ENCODE results near the gene ZNF580. TPM values are rescaled to one million over a fixed set of nuclear protein-coding genes. Genes with fewer than 3 reads are reported as not detected.
A peak's percentile ranks its signal among the peaks of the same experiment; 100 is the strongest.

Gene ZNF580
- total and polyA plus RNA-seq, 9 of the 15 experiments (the other 6 are each of a cell fraction or from before 2014, with no cell fraction given) = 2.3 to 47.4 (median 6.0) TPM

DNA sequence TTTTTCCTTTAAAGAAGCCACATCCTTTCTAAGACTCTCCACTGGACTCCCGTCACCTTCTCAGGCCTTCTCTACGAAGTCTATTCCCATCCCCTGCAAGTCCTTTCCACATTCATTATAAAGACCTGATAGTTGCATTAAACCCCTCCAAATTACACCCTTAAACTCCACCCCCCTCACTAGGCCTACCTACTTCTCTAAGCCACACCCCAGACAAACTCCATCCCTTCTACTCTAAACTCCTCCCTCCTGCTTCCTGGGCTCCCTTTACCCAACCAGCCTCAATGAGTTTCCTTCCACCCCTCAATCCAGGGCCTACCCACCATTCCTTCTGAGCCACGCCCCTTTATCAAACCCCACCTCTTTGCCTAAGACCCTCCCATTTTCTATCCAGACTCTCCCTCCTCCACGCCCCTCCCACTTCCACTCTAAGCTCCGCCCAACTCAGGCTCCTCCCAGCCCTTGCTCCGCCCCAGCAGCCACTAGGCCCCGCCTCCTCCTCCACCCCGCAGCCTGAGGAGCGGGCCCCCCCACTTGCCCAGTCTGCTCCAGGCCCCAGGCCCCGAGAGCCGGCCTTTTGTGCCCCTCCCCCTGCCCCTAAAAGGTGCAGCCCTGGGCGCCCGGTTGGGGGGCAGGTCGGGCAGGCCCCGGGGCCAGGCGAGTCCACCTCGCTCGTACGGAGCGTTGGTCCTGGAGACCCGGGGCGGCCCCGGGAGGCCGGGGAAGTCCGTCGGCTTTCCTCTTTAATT, 41.9 kb upstream of the ZNF580 start (continued):
- TF ChIP-seq, protein P1, sequence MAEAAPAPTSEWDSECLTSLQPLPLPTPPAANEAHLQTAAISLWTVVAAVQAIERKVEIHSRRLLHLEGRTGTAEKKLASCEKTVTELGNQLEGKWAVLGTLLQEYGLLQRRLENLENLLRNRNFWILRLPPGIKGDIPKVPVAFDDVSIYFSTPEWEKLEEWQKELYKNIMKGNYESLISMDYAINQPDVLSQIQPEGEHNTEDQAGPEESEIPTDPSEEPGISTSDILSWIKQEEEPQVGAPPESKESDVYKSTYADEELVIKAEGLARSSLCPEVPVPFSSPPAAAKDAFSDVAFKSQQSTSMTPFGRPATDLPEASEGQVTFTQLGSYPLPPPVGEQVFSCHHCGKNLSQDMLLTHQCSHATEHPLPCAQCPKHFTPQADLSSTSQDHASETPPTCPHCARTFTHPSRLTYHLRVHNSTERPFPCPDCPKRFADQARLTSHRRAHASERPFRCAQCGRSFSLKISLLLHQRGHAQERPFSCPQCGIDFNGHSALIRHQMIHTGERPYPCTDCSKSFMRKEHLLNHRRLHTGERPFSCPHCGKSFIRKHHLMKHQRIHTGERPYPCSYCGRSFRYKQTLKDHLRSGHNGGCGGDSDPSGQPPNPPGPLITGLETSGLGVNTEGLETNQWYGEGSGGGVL (CRISPR knock-in tag; IDR thresholded peaks at IDR 0.05) = no peak
- TF ChIP-seq RFX7 (CRISPR knock-in tag; IDR thresholded peaks at IDR 0.05) (no peak), CUX1 (CRISPR knock-in tag; IDR thresholded peaks at IDR 0.05) (no peak), ZNF12 (CRISPR knock-in tag; IDR thresholded peaks at IDR 0.05) (no peak), ATF7 (IDR thresholded peaks at IDR 0.05) (peak; percentile 71; the same call in 1 of the 2 replicates), SRF (CRISPR knock-in tag; IDR thresholded peaks at IDR 0.05) (peak in 1 of 2 experiments; percentile 70; a peak in 2 of 4 replicates), TAL1 (IDR thresholded peaks at IDR 0.05) (no peak), KDM2B (CRISPR knock-in tag; IDR thresholded peaks at IDR 0.05) (no peak)
- TF ChIP-seq, protein P2, sequence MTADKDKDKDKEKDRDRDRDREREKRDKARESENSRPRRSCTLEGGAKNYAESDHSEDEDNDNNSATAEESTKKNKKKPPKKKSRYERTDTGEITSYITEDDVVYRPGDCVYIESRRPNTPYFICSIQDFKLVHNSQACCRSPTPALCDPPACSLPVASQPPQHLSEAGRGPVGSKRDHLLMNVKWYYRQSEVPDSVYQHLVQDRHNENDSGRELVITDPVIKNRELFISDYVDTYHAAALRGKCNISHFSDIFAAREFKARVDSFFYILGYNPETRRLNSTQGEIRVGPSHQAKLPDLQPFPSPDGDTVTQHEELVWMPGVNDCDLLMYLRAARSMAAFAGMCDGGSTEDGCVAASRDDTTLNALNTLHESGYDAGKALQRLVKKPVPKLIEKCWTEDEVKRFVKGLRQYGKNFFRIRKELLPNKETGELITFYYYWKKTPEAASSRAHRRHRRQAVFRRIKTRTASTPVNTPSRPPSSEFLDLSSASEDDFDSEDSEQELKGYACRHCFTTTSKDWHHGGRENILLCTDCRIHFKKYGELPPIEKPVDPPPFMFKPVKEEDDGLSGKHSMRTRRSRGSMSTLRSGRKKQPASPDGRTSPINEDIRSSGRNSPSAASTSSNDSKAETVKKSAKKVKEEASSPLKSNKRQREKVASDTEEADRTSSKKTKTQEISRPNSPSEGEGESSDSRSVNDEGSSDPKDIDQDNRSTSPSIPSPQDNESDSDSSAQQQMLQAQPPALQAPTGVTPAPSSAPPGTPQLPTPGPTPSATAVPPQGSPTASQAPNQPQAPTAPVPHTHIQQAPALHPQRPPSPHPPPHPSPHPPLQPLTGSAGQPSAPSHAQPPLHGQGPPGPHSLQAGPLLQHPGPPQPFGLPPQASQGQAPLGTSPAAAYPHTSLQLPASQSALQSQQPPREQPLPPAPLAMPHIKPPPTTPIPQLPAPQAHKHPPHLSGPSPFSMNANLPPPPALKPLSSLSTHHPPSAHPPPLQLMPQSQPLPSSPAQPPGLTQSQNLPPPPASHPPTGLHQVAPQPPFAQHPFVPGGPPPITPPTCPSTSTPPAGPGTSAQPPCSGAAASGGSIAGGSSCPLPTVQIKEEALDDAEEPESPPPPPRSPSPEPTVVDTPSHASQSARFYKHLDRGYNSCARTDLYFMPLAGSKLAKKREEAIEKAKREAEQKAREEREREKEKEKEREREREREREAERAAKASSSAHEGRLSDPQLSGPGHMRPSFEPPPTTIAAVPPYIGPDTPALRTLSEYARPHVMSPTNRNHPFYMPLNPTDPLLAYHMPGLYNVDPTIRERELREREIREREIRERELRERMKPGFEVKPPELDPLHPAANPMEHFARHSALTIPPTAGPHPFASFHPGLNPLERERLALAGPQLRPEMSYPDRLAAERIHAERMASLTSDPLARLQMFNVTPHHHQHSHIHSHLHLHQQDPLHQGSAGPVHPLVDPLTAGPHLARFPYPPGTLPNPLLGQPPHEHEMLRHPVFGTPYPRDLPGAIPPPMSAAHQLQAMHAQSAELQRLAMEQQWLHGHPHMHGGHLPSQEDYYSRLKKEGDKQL (CRISPR knock-in tag; IDR thresholded peaks at IDR 0.05; ENCODE audit: borderline replicate concordance) = no peak
- TF ChIP-seq, protein P3, sequence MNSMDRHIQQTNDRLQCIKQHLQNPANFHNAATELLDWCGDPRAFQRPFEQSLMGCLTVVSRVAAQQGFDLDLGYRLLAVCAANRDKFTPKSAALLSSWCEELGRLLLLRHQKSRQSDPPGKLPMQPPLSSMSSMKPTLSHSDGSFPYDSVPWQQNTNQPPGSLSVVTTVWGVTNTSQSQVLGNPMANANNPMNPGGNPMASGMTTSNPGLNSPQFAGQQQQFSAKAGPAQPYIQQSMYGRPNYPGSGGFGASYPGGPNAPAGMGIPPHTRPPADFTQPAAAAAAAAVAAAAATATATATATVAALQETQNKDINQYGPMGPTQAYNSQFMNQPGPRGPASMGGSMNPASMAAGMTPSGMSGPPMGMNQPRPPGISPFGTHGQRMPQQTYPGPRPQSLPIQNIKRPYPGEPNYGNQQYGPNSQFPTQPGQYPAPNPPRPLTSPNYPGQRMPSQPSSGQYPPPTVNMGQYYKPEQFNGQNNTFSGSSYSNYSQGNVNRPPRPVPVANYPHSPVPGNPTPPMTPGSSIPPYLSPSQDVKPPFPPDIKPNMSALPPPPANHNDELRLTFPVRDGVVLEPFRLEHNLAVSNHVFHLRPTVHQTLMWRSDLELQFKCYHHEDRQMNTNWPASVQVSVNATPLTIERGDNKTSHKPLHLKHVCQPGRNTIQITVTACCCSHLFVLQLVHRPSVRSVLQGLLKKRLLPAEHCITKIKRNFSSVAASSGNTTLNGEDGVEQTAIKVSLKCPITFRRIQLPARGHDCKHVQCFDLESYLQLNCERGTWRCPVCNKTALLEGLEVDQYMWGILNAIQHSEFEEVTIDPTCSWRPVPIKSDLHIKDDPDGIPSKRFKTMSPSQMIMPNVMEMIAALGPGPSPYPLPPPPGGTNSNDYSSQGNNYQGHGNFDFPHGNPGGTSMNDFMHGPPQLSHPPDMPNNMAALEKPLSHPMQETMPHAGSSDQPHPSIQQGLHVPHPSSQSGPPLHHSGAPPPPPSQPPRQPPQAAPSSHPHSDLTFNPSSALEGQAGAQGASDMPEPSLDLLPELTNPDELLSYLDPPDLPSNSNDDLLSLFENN (IDR thresholded peaks at IDR 0.05; ENCODE audit: low read depth in 2 of 2, low read length in 2 of 2) = peak in 1 of 2 experiments; percentile 23; a peak in 1 of 4 replicates
